CD8-positive, alpha-beta memory T cell (primary cell): ENCODE measurements around the gene TLE4. TPM values are rescaled to one million over a fixed set of nuclear protein-coding genes. Genes with fewer than 3 reads are reported as not detected.
"Not testable (repeated sequence)": the region's sequence is repeated elsewhere in the genome, so short reads cannot be mapped to it uniquely, and the experiment has no call there.

ENCODE experiments used
- CTCF ChIA-PET: fragments of 350-600 bp; sonication (Branson Sonifier 250); formaldehyde crosslinking; loops from one replicate; lab custom pipeline; 2021; ENCODE audit warnings: antibody characterized with exemption; lab: Charles Lee
- POLR2A ChIA-PET: fragments of 350-600 bp; sonication (Branson Sonifier 250); formaldehyde crosslinking; loops from one replicate; lab custom pipeline; 2021; ENCODE audit warnings: antibody characterized with exemption; lab: Charles Lee
- DNase-seq, 5 donors: peaks; one replicate each; pipeline versions ENCODE4 v3.0.0 to v3.0.0-alpha.2; 2020 to 2022; ENCODE audit warnings: mixed read lengths in 1 of 5
- H3K27ac ChIP-seq: one replicate; pipeline ENCODE4 v1.7.0; 2013; ENCODE audit warnings: low read depth, mild to moderate bottlenecking, low read length, moderate library complexity
- H3K27me3 ChIP-seq: 2 replicates; pipeline ENCODE4 v1.7.0; 2013; ENCODE audit warnings: low read length, mild to moderate bottlenecking; ENCODE audit not compliant: insufficient read depth, poor library complexity, severe bottlenecking
- H3K36me3 ChIP-seq: 2 replicates; pipeline ENCODE4 v1.7.0; 2013; ENCODE audit warnings: mild to moderate bottlenecking, low read length, moderate library complexity; ENCODE audit not compliant: insufficient read depth
- H3K4me1 ChIP-seq: 2 replicates; pipeline ENCODE4 v1.7.0; 2013; ENCODE audit warnings: mild to moderate bottlenecking, low read length, moderate library complexity; ENCODE audit not compliant: insufficient read depth
- H3K4me3 ChIP-seq: 2 replicates; pipeline ENCODE4 v1.7.0; 2013; ENCODE audit warnings: mild to moderate bottlenecking, low read length
- H3K9me3 ChIP-seq: 2 replicates; pipeline ENCODE4 v1.7.0; 2013; ENCODE audit warnings: mild to moderate bottlenecking, low read length
- H3K27ac Mint-ChIP-seq, 8 donors: one replicate each; pipeline ENCODE4 v1.8.0; 2020 to 2021; ENCODE audit warnings: mixed read lengths in 8 of 8, mild to moderate bottlenecking in 6 of 8, inconsistent platforms in 3 of 8, moderate library complexity in 3 of 8
- H3K27me3 Mint-ChIP-seq, 2 donors: one replicate each; pipeline ENCODE4 v1.8.0; 2020 to 2021; ENCODE audit warnings: mixed read lengths in 2 of 2, mild to moderate bottlenecking in 1 of 2, moderate library complexity in 1 of 2
- H3K36me3 Mint-ChIP-seq, 3 donors: one replicate each; pipeline ENCODE4 v1.8.0; 2020 to 2021; ENCODE audit warnings: mixed read lengths in 3 of 3, inconsistent platforms in 1 of 3, mild to moderate bottlenecking in 1 of 3
- H3K4me1 Mint-ChIP-seq, 3 donors: one replicate each; pipeline ENCODE4 v1.8.0; 2020 to 2021; ENCODE audit warnings: mixed read lengths in 3 of 3, inconsistent platforms in 1 of 3, mild to moderate bottlenecking in 1 of 3
- H3K4me3 Mint-ChIP-seq, 7 donors: one replicate each; pipeline ENCODE4 v1.8.0; 2020 to 2021; ENCODE audit warnings: mixed read lengths in 7 of 7, mild to moderate bottlenecking in 6 of 7, moderate library complexity in 4 of 7, inconsistent platforms in 2 of 7
- H3K9me3 Mint-ChIP-seq, 5 donors: one replicate each; pipeline ENCODE4 v1.8.0; 2020 to 2022; ENCODE audit warnings: mixed read lengths in 5 of 5, mild to moderate bottlenecking in 3 of 5, moderate library complexity in 2 of 5, inconsistent platforms in 1 of 5
- polyA plus RNA-seq: library from polyadenylated mRNA; unstranded; fragments of 300-500 nt; fragmentation: Illumina TruSeq; gene quantifications from one replicate; pipeline ENCODE4 v1.2.3, GENCODE V29; 2021
- total RNA-seq, 2 experiments: library from RNA; stranded (reverse); gene quantifications; one replicate each; pipeline ENCODE4 v1.2.3, GENCODE V29; 2021

The TLE4 gene
- total and polyA plus RNA-seq, 3 experiments from 2014 or later: 28.1 to 41.6 (median 29.2) TPM

GRCh38 chr9:79544375-79544774 lies 27.4 kb upstream of the TLE4 start:
- POLR2A ChIA-PET: interaction anchor here (2.3 kb wide), 1 partner anchor 27 kb away, joined by 9 read pairs; the partner anchor contains the start of gene TLE4
- H3K27me3 Mint-ChIP-seq: peaks cover 5 to 38% of the 10 kb centered on the region in 2 donors

DNA sequence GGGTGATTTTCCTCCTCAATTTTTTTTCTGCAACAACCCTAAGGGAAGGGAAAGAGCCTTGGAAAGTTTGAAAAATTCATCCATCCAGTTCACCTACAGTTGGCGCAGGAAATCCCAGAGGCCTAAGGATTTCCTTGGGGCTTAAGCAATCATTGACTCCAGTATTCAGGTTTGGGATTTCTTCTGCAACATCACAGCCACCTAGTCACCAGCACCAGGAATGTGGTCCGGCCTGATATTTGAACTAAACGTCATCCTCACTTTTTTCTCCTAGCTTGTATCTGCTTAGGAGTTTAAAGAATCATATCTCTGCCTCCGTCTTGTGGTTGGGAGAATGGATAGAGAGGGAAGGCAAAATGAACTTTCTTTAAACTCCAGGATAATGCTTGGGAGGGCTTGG lies 20.2 kb upstream of the TLE4 start:
- H3K36me3 ChIP-seq: no peaks in the 10 kb centered on the region
- Mint-ChIP-seq H3K9me3 (peaks cover 0 to 5% (median 2%) of the 10 kb centered on the region in 5 donors), H3K36me3 (peaks cover 0 to 4% (median 2%) of the 10 kb centered on the region in 3 donors), H3K27ac (no peak overlapping the region), H3K4me3 (no peak overlapping the region), H3K4me1 (no peaks in the 10 kb centered on the region), H3K27me3 (no peaks in the 10 kb centered on the region)
- no peak overlapping the region for H3K4me3 ChIP-seq
- ChIA-PET CTCF (no interaction called here), POLR2A (no interaction called here)
- no peak overlapping the region for H3K27ac ChIP-seq
- no peaks in the 10 kb centered on the region for H3K27me3 ChIP-seq
- no peaks in the 10 kb centered on the region for H3K4me1 ChIP-seq
- H3K9me3 ChIP-seq: no peaks in the 10 kb centered on the region
- DNase-seq: no peak

More at GRCh38 chr9:79544375-79544774, 27.4 kb upstream of the TLE4 start:
- Mint-ChIP-seq H3K36me3 (peaks cover 0 to 25% (median 2%) of the 10 kb centered on the region in 3 donors), H3K27ac (peak overlapping the region in 4 of 8 donors; percentile 32 to 79 (median 42)), H3K4me1 (peaks cover 13 to 18% (median 17%) of the 10 kb centered on the region in 3 donors), H3K4me3 (peak overlapping the region in 5 of 7 donors; percentile 12 to 36 (median 29))
- CTCF ChIA-PET: interaction anchor here (1.8 kb wide), 1 partner anchor 27 kb away, joined by 4 read pairs; the partner anchor contains the start of gene TLE4
- H3K4me3 ChIP-seq, H3K9me3 Mint-ChIP-seq, H3K4me1 ChIP-seq, H3K27ac ChIP-seq, H3K36me3 ChIP-seq, H3K27me3 ChIP-seq, H3K9me3 ChIP-seq: not testable (repeated sequence)
- DNase-seq: peak in 3 of 5 donors; percentile 55 to 77 (median 57)

GRCh38 chr9:79551994-79552393 lies 19.8 kb upstream of the TLE4 start:
- DNase-seq: no peak
- ChIA-PET CTCF (no interaction called here), POLR2A (no interaction called here)
- Histone ChIP-seq H3K27ac (no peak overlapping the region), H3K4me1 (no peaks in the 10 kb centered on the region), H3K27me3 (no peaks in the 10 kb centered on the region), H3K9me3 (no peaks in the 10 kb centered on the region), H3K36me3 (no peaks in the 10 kb centered on the region), H3K4me3 (no peak overlapping the region)
- Mint-ChIP-seq H3K27me3 (no peaks in the 10 kb centered on the region), H3K4me3 (no peak overlapping the region), H3K27ac (no peak overlapping the region), H3K36me3 (peaks cover 0 to 3% (median 0%) of the 10 kb centered on the region in 3 donors), H3K9me3 (peaks cover 0 to 4% (median 0%) of the 10 kb centered on the region in 5 donors), H3K4me1 (no peaks in the 10 kb centered on the region)

- no peak overlapping the region for H3K4me3 ChIP-seq
- H3K36me3 Mint-ChIP-seq: peaks cover 0 to 2% (median 0%) of the 10 kb centered on the region in 3 donors
- no peaks in the 10 kb centered on the region for H3K36me3 ChIP-seq
- H3K4me1 ChIP-seq: no peaks in the 10 kb centered on the region
- peaks cover 0 to 2% of the 10 kb centered on the region in 2 donors for H3K27me3 Mint-ChIP-seq
- CTCF ChIA-PET: no interaction called here
- H3K4me3 Mint-ChIP-seq: no peak overlapping the region
- H3K27ac ChIP-seq: no peak overlapping the region
- H3K4me1 Mint-ChIP-seq: no peaks in the 10 kb centered on the region
- H3K9me3 Mint-ChIP-seq: peaks cover 0 to 2% (median 0%) of the 10 kb centered on the region in 5 donors
- H3K27ac Mint-ChIP-seq: peak overlapping the region in 1 of 8 donors; percentile 5
- no peaks in the 10 kb centered on the region for H3K27me3 ChIP-seq
- POLR2A ChIA-PET: no interaction called here
- no peaks in the 10 kb centered on the region for H3K9me3 ChIP-seq
- no peak for DNase-seq
Observed at GRCh38 chr9:79555474-79556089, 16.2 kb upstream of the TLE4 start.

DNA sequence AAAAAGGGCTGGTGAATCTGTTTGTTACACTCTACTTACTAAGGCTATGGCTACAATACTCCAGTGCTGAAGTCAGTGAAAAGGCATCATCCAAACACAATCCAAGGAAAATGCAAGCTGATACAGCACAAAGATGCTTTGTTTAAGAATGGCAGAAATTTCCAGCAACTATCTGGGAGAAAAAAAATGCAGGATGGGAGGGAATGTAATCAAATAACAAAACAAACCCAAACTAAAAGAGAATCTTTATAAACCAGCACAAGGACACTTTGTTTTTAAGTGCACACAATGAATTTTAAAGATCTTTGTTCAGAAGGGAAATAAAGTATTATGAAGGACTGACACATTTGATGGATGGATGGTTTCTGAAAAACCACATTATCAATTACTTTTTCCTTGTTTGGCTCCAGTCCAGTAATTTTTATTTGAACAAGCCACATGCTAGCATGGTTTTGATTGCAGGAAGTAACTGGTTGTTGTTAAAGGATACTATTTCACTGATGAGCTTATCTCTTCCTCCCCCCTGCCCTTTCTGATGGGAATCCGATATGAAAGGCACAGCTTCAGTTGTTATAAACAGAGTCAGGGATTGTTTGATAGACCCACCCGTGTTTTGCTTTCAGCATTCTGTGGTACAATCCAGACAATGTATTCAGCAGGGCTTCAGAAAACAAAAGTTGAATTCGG lies 12.1 kb upstream of the TLE4 start:
- peaks cover 2 to 14% of the 10 kb centered on the region in 2 donors for H3K27me3 Mint-ChIP-seq
- H3K36me3 Mint-ChIP-seq: no peaks in the 10 kb centered on the region
- no peak overlapping the region for H3K4me3 Mint-ChIP-seq
- H3K27me3 ChIP-seq: no peaks in the 10 kb centered on the region
- CTCF ChIA-PET: no interaction called here
- no peaks in the 10 kb centered on the region for H3K9me3 Mint-ChIP-seq
- no peak overlapping the region for H3K27ac Mint-ChIP-seq
- no peaks in the 10 kb centered on the region for H3K36me3 ChIP-seq
- POLR2A ChIA-PET: no interaction called here
- no peak overlapping the region for H3K4me3 ChIP-seq
- H3K9me3 ChIP-seq: no peaks in the 10 kb centered on the region
- no peaks in the 10 kb centered on the region for H3K4me1 Mint-ChIP-seq
- DNase-seq: no peak
- no peaks in the 10 kb centered on the region for H3K4me1 ChIP-seq
- no peak overlapping the region for H3K27ac ChIP-seq

- no peak overlapping the region for H3K4me3 ChIP-seq
- CTCF ChIA-PET: no interaction called here
- Mint-ChIP-seq H3K27ac (no peak overlapping the region), H3K36me3 (no peaks in the 10 kb centered on the region), H3K27me3 (peaks cover 2 to 34% of the 10 kb centered on the region in 2 donors), H3K4me3 (no peak overlapping the region), H3K4me1 (peaks cover 0 to 8% (median 5%) of the 10 kb centered on the region in 3 donors), H3K9me3 (no peaks in the 10 kb centered on the region)
- H3K9me3 ChIP-seq: no peaks in the 10 kb centered on the region
- H3K4me1 ChIP-seq: no peaks in the 10 kb centered on the region
- H3K27me3 ChIP-seq: no peaks in the 10 kb centered on the region
- POLR2A ChIA-PET: no interaction called here
- DNase-seq: no peak
- no peaks in the 10 kb centered on the region for H3K36me3 ChIP-seq
- H3K27ac ChIP-seq: no peak overlapping the region
Observed at GRCh38 chr9:79562749-79563386, 8.9 kb upstream of the TLE4 start.

DNA sequence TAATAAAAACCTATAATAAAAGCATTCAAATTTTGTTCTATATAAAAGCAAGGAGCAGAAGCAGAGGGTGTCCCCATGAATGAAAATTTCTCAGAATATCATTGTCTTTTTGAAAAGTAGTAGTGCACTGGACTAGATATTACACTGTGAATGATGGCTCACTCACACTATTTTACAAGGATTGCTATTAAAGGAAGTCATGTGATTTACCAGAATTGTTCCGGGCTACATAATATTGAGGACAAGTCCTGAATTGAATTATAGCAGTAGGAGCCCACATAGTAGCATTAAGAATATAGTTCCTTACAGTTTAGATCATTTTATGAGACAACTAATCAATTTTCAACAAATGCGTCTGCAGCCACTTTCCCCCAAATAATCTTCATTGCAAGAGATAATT lies 7.7 kb upstream of the TLE4 start:
- H3K27me3 ChIP-seq: no peaks in the 10 kb centered on the region
- H3K4me3 ChIP-seq: no peak overlapping the region
- no peak overlapping the region for H3K27ac ChIP-seq
- no peak overlapping the region for H3K4me3 Mint-ChIP-seq
- no peaks in the 10 kb centered on the region for H3K9me3 Mint-ChIP-seq
- peaks cover 0 to 8% (median 5%) of the 10 kb centered on the region in 3 donors for H3K4me1 Mint-ChIP-seq
- H3K36me3 ChIP-seq: no peaks in the 10 kb centered on the region
- no peaks in the 10 kb centered on the region for H3K4me1 ChIP-seq
- no peaks in the 10 kb centered on the region for H3K9me3 ChIP-seq
- CTCF ChIA-PET: no interaction called here
- H3K27ac Mint-ChIP-seq: no peak overlapping the region
- POLR2A ChIA-PET: interaction anchor here (0.6 kb wide), 1 partner anchor 8 kb away, joined by 3 read pairs; the partner anchor contains the start of gene TLE4
- no peak for DNase-seq
- no peaks in the 10 kb centered on the region for H3K36me3 Mint-ChIP-seq
- H3K27me3 Mint-ChIP-seq: peaks cover 2 to 34% of the 10 kb centered on the region in 2 donors

DNA sequence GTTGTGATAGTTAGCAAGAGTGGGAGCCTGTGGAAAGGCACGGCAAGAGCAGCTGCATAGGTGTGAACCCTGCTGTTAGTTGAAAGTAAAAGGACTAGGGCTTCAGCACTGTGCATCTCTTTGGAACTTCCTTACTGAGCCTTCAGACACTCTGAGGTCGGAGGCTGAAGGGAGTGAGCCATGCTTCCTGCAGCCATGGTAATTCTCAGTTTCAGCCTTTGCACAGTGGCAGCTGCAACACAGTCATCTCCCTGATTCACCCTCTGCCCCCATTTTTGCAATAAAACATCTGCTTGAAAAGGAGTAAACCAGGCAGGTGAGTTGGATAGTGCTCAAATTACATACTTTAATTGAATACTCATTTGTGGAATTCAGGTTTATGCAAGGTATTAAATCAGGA lies 6.5 kb upstream of the TLE4 start:
- H3K9me3 ChIP-seq: no peaks in the 10 kb centered on the region
- peaks cover 7 to 39% of the 10 kb centered on the region in 2 donors for H3K27me3 Mint-ChIP-seq
- peaks cover 0 to 1% (median 0%) of the 10 kb centered on the region in 3 donors for H3K36me3 Mint-ChIP-seq
- no peak for DNase-seq
- no peaks in the 10 kb centered on the region for H3K9me3 Mint-ChIP-seq
- H3K27ac Mint-ChIP-seq: no peak overlapping the region
- no peaks in the 10 kb centered on the region for H3K27me3 ChIP-seq
- CTCF ChIA-PET: no interaction called here
- POLR2A ChIA-PET: no interaction called here
- peaks cover 5 to 15% (median 11%) of the 10 kb centered on the region in 3 donors for H3K4me1 Mint-ChIP-seq
- no peak overlapping the region for H3K27ac ChIP-seq
- H3K36me3 ChIP-seq: no peaks in the 10 kb centered on the region
- no peak overlapping the region for H3K4me3 ChIP-seq
- peaks cover 5% of the 10 kb centered on the region for H3K4me1 ChIP-seq
- H3K4me3 Mint-ChIP-seq: no peak overlapping the region
